A549 (cell line): ENCODE data around the gene F5. TPM values are rescaled to one million over a fixed set of nuclear protein-coding genes. Genes with fewer than 3 reads are reported as not detected.
A peak's percentile ranks its signal among the peaks of the same experiment; 100 is the strongest.

Experiments
- ATAC-seq, 2 experiments: fragments of 200-7000 bp in 1 of 2; fragments of >200 bp in 1 of 2; cut with Nextera tagmentation in 1 of 2; cut with Tn5 transposase in 1 of 2; 3 replicates each; pipeline versions ENCODE4 v1.8.0 to v1.9.1; 2018 to 2020; ENCODE audit warnings: mild to moderate bottlenecking in 1 of 2, moderate library complexity in 1 of 2
- CTCF ChIA-PET: fragments of 300-600 bp; sonication (Branson Sonifier 250); formaldehyde crosslinking; extraction: SDS; loops from one replicate; lab custom pipeline; 2021; ENCODE audit warnings: antibody characterized with exemption, inconsistent platforms; lab: Yijun Ruan, JAX
- POLR2A ChIA-PET: fragments of 350-600 bp; formaldehyde crosslinking; extraction: SDS; loops from one replicate; lab custom pipeline; 2021; ENCODE audit warnings: antibody characterized with exemption, inconsistent platforms; lab: Yijun Ruan, JAX
- DNase-seq, 2 experiments: peaks; one replicate each; pipeline versions ENCODE4 v3.0.0 to v3.0.0-alpha.2; 2011 to 2016; ENCODE audit warnings: low read depth in 1 of 2, low spot score in 1 of 2
- FAIRE-seq: peaks from 2 replicates; lab custom pipeline; 2011; peaks lifted over from hg19 to GRCh38; lab: Jason Lieb, UNC
- H3K27ac ChIP-seq, 2 experiments: fragments of >200 bp; sonication (Bioruptor Twin); formaldehyde crosslinking; 3 replicates each; pipeline ENCODE4 v1.5.1; 2016 to 2017
- H3K4me1 ChIP-seq: fragments of >200 bp; sonication (Bioruptor Twin); formaldehyde crosslinking; 3 replicates; pipeline ENCODE4 v1.6.1; 2016
- H3K4me2 ChIP-seq: fragments of >200 bp; sonication (Bioruptor Twin); formaldehyde crosslinking; 3 replicates; pipeline ENCODE4 v1.6.1; 2016
- H3K4me3 ChIP-seq: fragments of >200 bp; sonication (Bioruptor Twin); formaldehyde crosslinking; 3 replicates; pipeline ENCODE4 v1.5.1; 2016
- H3K9me3 ChIP-seq: fragments of >200 bp; sonication (Bioruptor Twin); formaldehyde crosslinking; 3 replicates; pipeline ENCODE4 v1.6.1; 2016
- BHLHE40 ChIP-seq: IDR thresholded peaks from 2 replicates; pipeline ENCODE4 v1.6.1; 2012; ENCODE audit warnings: low read depth, low read length, inconsistent platforms
- CHD2 ChIP-seq: fragments of 150-350 bp; IDR thresholded peaks from 2 replicates; pipeline ENCODE4 v1.6.1; 2014; ENCODE audit warnings: low read length; ENCODE audit not compliant: partially characterized antibody
- EHMT2 ChIP-seq: fragments of 200-600 bp; sonication (generic); IDR thresholded peaks from 2 replicates; pipeline ENCODE4 v1.6.1; 2016; ENCODE audit warnings: antibody characterized with exemption, low read depth, mild to moderate bottlenecking, moderate library complexity
- EP300 ChIP-seq, 2 experiments: fragments of >200 bp; sonication (Bioruptor Twin); formaldehyde crosslinking; IDR thresholded peaks; 2 replicates in 1 of 2; 3 replicates in 1 of 2; pipeline ENCODE4 v1.6.1; 2016 to 2017
- FOSL2 ChIP-seq, 2 experiments: fragments of 450-650 bp in 1 of 2; fragments of >200 bp in 1 of 2; sonication (Bioruptor Twin) in 1 of 2; formaldehyde crosslinking; IDR thresholded peaks; 2 replicates each; pipeline versions ENCODE4 v1.5.0 to v1.6.1; 2016 to 2020; ENCODE audit warnings: mild to moderate bottlenecking in 1 of 2, moderate library complexity in 1 of 2
- GATA3 ChIP-seq: IDR thresholded peaks from 2 replicates; pipeline ENCODE4 v1.6.1; 2012; ENCODE audit warnings: borderline replicate concordance
- HDAC2 ChIP-seq: fragments of 200-600 bp; sonication (generic); IDR thresholded peaks from 2 replicates; pipeline ENCODE4 v1.6.1; 2016
- HEYL ChIP-seq: fragments of 250-450 bp; sonication (Bioruptor Pico); IDR thresholded peaks from 2 replicates; pipeline ENCODE4 v1.8.0; 2021; ENCODE audit warnings: mild to moderate bottlenecking, moderate library complexity
- HOXA7 ChIP-seq: fragments of 250-450 bp; sonication (Bioruptor Pico); IDR thresholded peaks from 2 replicates; pipeline ENCODE4 v1.5.0; 2020; ENCODE audit warnings: mild to moderate bottlenecking, moderate library complexity
- KDM1A ChIP-seq: fragments of 200-600 bp; sonication (generic); IDR thresholded peaks from 2 replicates; pipeline ENCODE4 v1.6.1; 2016; ENCODE audit warnings: low read depth, mild to moderate bottlenecking
- KDM5A ChIP-seq: fragments of 200-600 bp; sonication (generic); IDR thresholded peaks from 2 replicates; pipeline ENCODE4 v1.6.1; 2016; ENCODE audit warnings: antibody characterized with exemption, mild to moderate bottlenecking
- MYC ChIP-seq: IDR thresholded peaks from 2 replicates; pipeline ENCODE4 v1.6.1; 2012; ENCODE audit warnings: mild to moderate bottlenecking, inconsistent platforms, low read length, improper control_type of control experiment, borderline replicate concordance
- NFE2L2 ChIP-seq: fragments of 150-350 bp; conservative IDR thresholded peaks from 2 replicates; pipeline ENCODE4 v1.6.1; 2014; ENCODE audit warnings: low read length
- NPAS2 ChIP-seq: fragments of 250-450 bp; sonication (Bioruptor Pico); IDR thresholded peaks from 2 replicates; pipeline ENCODE4 v1.8.0; 2022; ENCODE audit warnings: mild to moderate bottlenecking, moderate library complexity, borderline replicate concordance
- NR3C1 ChIP-seq: fragments of >200 bp; sonication (Bioruptor Twin); formaldehyde crosslinking; IDR thresholded peaks from 3 replicates; pipeline ENCODE4 v1.6.1; 2017
- POLR2AphosphoS2 ChIP-seq: conservative IDR thresholded peaks from 2 replicates; pipeline ENCODE4 v1.6.1; 2012; ENCODE audit warnings: low read length, improper control_type of control experiment, inconsistent platforms
- RARB ChIP-seq: fragments of 250-450 bp; sonication (Bioruptor Pico); IDR thresholded peaks from 2 replicates; pipeline ENCODE4 v1.8.0; 2021; ENCODE audit warnings: mild to moderate bottlenecking, moderate library complexity
- RCOR1 ChIP-seq: fragments of 150-350 bp; IDR thresholded peaks from 2 replicates; pipeline ENCODE4 v1.6.1; 2014; ENCODE audit warnings: antibody characterized with exemption, low read length, low read depth
- RFX5 ChIP-seq: fragments of 450-650 bp; IDR thresholded peaks from 2 replicates; pipeline ENCODE4 v1.7.1; 2014; ENCODE audit warnings: antibody characterized with exemption, mild to moderate bottlenecking, moderate library complexity
- RNF2 ChIP-seq: fragments of 200-600 bp; sonication (generic); IDR thresholded peaks from 2 replicates; pipeline ENCODE4 v1.6.1; 2016; ENCODE audit warnings: low read depth, mild to moderate bottlenecking, antibody characterized with exemption, moderate library complexity, borderline replicate concordance
- SMC3 ChIP-seq: fragments of >200 bp; sonication (Bioruptor Twin); formaldehyde crosslinking; IDR thresholded peaks from 3 replicates; pipeline ENCODE4 v1.6.1; 2018; ENCODE audit warnings: inconsistent platforms
- TFCP2L1 ChIP-seq: fragments of 250-450 bp; sonication (Bioruptor Pico); IDR thresholded peaks from 2 replicates; pipeline ENCODE4 v1.5.0; 2021; ENCODE audit warnings: mild to moderate bottlenecking
- ZSCAN20 ChIP-seq: fragments of 250-450 bp; sonication (Bioruptor Pico); IDR thresholded peaks from 2 replicates; pipeline ENCODE4 v1.8.0; 2022; ENCODE audit warnings: mild to moderate bottlenecking, moderate library complexity
- WGBS: methylation state at CpG from one replicate; pipeline ENCODE4 v1.1.6; 2017; ENCODE audit errors: missing lambda C conversion rate; 5-methylcytosine and 5-hydroxymethylcytosine counted together
- polyA plus RNA-seq, 4 experiments: library from polyadenylated mRNA; depleted of rRNA in 3 of 4; stranded (reverse); fragments of >200 nt; fragmentation: RNase III in 1 of 4; extraction: RNeasy Plus Mini Kit Qiagen cat#74134 plus additional on column Dnase treatment in 1 of 4; gene quantifications; 2 replicates in 3 of 4; 3 replicates in 1 of 4; pipeline ENCODE4 v1.2.3, GENCODE V29; 2011 to 2017
- TF ChIP-seq, protein P1 (sequence below): fragments of 200-600 bp; sonication (generic); IDR thresholded peaks from 2 replicates; pipeline ENCODE4 v1.6.1; 2016; ENCODE audit warnings: antibody characterized with exemption, mild to moderate bottlenecking, moderate library complexity
- TF ChIP-seq, protein P2 (sequence below): fragments of 250-450 bp; sonication (Bioruptor Pico); IDR thresholded peaks from 2 replicates; pipeline ENCODE4 v1.5.0; 2021; ENCODE audit warnings: mild to moderate bottlenecking, moderate library complexity, borderline replicate concordance
- TF ChIP-seq, protein P3 (sequence below): fragments of 150-350 bp; IDR thresholded peaks from 2 replicates; pipeline ENCODE4 v1.6.1; 2014; ENCODE audit warnings: low read depth, mild to moderate bottlenecking, low read length
- TF ChIP-seq, protein P4 (sequence below): fragments of >200 bp; sonication (Bioruptor Twin); formaldehyde crosslinking; IDR thresholded peaks from 3 replicates; pipeline ENCODE4 v1.5.1; 2016

Gene F5
- polyA plus RNA-seq, 2 of the 4 experiments (the other 2 are of a cell fraction), result 0.04 to 0.36 TPM

DNA sequence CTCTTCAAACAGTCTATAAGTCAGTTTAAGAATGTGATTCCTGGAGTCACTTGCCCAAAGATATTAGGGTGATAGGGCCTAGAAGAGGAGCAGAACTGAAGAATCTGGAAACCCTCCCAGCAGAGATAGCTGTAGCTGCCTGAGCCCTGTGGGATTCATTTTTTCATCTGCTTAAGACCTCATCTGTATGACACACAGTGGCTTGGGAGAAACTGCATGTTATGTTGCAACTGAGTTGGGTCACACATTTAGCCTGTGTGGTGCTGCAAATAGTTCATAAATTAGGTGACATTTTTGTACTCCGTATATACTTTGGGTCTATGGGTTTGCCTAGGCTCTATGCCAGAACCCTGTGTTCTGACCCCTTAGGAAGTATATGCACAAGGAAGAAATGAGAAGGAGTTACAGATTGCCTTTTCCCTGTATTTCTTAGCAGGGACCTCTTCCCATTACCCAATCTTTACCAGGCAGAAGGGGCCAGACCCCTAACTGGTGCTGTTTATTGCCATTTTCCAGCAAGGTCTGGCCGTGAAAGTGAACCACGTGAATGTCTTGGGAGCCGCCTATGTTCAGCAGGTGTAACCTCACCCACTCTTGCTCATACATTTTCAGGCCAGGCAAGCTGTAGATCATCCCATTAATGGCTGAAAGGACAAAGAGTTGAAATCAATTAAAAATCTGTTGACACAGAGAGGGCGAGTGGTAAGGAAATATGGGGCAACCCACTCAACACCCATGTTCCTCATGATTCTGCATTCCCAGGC is 58.6 kb downstream of the F5 start:
- WGBS, result 91% methylated on average over 5 of the region's 5 CpGs
- DNase-seq (no peak), FAIRE-seq (no peak), ATAC-seq (0 out of 6 replicates have a peak, but pooled peaks of 1 of the 2 experiments have one; percentile 39)
- Histone ChIP-seq H3K4me1 (peaks cover 8% of the 10 kb centered on the region), H3K4me2 (no peak overlapping the region), H3K27ac (no peak overlapping the region), H3K9me3 (no peaks in the 10 kb centered on the region), H3K4me3 (no peak overlapping the region)
- TF ChIP-seq RNF2 (no peak), KDM1A (no peak), GATA3 (no peak), RFX5 (no peak), SMC3 (no peak), CHD2 (no peak), EHMT2 (no peak), MYC (no peak), NFE2L2 (no peak), HDAC2 (no peak), BHLHE40 (no peak), POLR2AphosphoS2 (no peak), NPAS2 (no peak)
- TF ChIP-seq, protein P1, sequence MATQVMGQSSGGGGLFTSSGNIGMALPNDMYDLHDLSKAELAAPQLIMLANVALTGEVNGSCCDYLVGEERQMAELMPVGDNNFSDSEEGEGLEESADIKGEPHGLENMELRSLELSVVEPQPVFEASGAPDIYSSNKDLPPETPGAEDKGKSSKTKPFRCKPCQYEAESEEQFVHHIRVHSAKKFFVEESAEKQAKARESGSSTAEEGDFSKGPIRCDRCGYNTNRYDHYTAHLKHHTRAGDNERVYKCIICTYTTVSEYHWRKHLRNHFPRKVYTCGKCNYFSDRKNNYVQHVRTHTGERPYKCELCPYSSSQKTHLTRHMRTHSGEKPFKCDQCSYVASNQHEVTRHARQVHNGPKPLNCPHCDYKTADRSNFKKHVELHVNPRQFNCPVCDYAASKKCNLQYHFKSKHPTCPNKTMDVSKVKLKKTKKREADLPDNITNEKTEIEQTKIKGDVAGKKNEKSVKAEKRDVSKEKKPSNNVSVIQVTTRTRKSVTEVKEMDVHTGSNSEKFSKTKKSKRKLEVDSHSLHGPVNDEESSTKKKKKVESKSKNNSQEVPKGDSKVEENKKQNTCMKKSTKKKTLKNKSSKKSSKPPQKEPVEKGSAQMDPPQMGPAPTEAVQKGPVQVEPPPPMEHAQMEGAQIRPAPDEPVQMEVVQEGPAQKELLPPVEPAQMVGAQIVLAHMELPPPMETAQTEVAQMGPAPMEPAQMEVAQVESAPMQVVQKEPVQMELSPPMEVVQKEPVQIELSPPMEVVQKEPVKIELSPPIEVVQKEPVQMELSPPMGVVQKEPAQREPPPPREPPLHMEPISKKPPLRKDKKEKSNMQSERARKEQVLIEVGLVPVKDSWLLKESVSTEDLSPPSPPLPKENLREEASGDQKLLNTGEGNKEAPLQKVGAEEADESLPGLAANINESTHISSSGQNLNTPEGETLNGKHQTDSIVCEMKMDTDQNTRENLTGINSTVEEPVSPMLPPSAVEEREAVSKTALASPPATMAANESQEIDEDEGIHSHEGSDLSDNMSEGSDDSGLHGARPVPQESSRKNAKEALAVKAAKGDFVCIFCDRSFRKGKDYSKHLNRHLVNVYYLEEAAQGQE, result no peak
- TF ChIP-seq, protein P2, sequence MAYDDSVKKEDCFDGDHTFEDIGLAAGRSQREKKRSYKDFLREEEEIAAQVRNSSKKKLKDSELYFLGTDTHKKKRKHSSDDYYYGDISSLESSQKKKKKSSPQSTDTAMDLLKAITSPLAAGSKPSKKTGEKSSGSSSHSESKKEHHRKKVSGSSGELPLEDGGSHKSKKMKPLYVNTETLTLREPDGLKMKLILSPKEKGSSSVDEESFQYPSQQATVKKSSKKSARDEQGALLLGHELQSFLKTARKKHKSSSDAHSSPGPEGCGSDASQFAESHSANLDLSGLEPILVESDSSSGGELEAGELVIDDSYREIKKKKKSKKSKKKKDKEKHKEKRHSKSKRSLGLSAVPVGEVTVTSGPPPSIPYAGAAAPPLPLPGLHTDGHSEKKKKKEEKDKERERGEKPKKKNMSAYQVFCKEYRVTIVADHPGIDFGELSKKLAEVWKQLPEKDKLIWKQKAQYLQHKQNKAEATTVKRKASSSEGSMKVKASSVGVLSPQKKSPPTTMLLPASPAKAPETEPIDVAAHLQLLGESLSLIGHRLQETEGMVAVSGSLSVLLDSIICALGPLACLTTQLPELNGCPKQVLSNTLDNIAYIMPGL, result no peak
- ChIA-PET CTCF (interaction anchor here (1.1 kb wide), 1 partner anchor 41 kb away, joined by 3 read pairs; the partner anchor contains the start of gene SLC19A2), POLR2A (no interaction called here)

DNA sequence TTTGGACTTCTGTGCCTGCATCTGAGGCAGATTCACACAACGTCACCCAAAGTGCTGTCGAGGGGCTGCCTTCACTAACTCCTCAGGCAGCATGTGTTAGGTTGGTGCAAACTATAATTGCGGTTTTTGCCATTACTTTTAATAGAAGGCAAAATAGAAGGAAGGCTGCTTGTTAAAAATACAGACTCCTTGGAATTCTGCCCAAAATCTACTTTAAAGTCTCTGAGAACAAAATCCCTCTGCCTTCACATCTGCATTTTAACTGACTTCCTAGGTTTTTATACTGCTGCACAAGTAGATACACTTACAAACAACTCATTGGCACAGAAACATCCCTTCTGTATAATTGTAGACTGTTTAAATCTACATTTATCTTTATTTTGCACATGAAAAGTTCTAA is 59.3 kb downstream of the F5 start:
- H3K4me3 ChIP-seq, result no peak overlapping the region
- POLR2A ChIA-PET, result no interaction called here
- TF ChIP-seq, protein P3, sequence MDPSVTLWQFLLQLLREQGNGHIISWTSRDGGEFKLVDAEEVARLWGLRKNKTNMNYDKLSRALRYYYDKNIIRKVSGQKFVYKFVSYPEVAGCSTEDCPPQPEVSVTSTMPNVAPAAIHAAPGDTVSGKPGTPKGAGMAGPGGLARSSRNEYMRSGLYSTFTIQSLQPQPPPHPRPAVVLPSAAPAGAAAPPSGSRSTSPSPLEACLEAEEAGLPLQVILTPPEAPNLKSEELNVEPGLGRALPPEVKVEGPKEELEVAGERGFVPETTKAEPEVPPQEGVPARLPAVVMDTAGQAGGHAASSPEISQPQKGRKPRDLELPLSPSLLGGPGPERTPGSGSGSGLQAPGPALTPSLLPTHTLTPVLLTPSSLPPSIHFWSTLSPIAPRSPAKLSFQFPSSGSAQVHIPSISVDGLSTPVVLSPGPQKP, result no peak
- TF ChIP-seq NPAS2 (no peak), EP300 (IDR thresholded peaks at IDR 0.05) (no peak), HEYL (no peak), FOSL2 (IDR thresholded peaks at IDR 0.05) (no peak), FOSL2 (CRISPR knock-in tag; IDR thresholded peaks at IDR 0.05) (no peak), SMC3 (no peak), RARB (CRISPR knock-in tag) (no peak), NR3C1 (no peak), ZSCAN20 (no peak), RCOR1 (no peak), KDM5A (no peak), TFCP2L1 (CRISPR knock-in tag) (no peak), GATA3 (no peak), HOXA7 (CRISPR knock-in tag) (no peak)
- TF ChIP-seq, protein P4, sequence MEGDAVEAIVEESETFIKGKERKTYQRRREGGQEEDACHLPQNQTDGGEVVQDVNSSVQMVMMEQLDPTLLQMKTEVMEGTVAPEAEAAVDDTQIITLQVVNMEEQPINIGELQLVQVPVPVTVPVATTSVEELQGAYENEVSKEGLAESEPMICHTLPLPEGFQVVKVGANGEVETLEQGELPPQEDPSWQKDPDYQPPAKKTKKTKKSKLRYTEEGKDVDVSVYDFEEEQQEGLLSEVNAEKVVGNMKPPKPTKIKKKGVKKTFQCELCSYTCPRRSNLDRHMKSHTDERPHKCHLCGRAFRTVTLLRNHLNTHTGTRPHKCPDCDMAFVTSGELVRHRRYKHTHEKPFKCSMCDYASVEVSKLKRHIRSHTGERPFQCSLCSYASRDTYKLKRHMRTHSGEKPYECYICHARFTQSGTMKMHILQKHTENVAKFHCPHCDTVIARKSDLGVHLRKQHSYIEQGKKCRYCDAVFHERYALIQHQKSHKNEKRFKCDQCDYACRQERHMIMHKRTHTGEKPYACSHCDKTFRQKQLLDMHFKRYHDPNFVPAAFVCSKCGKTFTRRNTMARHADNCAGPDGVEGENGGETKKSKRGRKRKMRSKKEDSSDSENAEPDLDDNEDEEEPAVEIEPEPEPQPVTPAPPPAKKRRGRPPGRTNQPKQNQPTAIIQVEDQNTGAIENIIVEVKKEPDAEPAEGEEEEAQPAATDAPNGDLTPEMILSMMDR, result no peak
- TF ChIP-seq, protein P2, result no peak

More for the DNA sequence above, 59.3 kb downstream of the F5 start:
- DNase-seq (no peak), ATAC-seq (no peak), FAIRE-seq (no peak)
- CTCF ChIA-PET, result no interaction called here
- Histone ChIP-seq H3K4me2 (no peak overlapping the region), H3K9me3 (no peaks in the 10 kb centered on the region), H3K27ac (no peak overlapping the region), H3K4me1 (peaks cover 8% of the 10 kb centered on the region)
- WGBS, result 77% methylated on average over 3 of the region's 3 CpGs
